Activated naive CD4-positive, alpha-beta T cell treated with anti-CD3 and anti-CD28 coated beads, Interleukin-2, amount 50 U/mL, for 72 hours (primary cell): ENCODE measurements around the gene MYO16. TPM values are rescaled to one million over a fixed set of nuclear protein-coding genes. Genes with fewer than 3 reads are reported as not detected.

Source experiments
- ATAC-seq, 2 donors: fragments of 150-1000 bp; cut with Tn5 transposase; 2 replicates each; pipeline ENCODE4 v1.10.0; 2021; ENCODE audit warnings: mild to moderate bottlenecking in 2 of 2, moderate library complexity in 2 of 2
- DNase-seq, 2 donors: peaks; one replicate each; pipeline ENCODE4 v3.0.0; 2021 to 2022; ENCODE audit warnings: low spot score in 2 of 2
- H3K27ac Mint-ChIP-seq, 2 donors: one replicate each; pipeline ENCODE4 v1.8.0; 2022; ENCODE audit warnings: mild to moderate bottlenecking in 2 of 2, mixed read lengths in 2 of 2
- H3K36me3 Mint-ChIP-seq, 2 donors: one replicate each; pipeline ENCODE4 v1.8.0; 2022; ENCODE audit warnings: mixed read lengths in 2 of 2
- H3K9me3 Mint-ChIP-seq, 2 donors: one replicate each; pipeline ENCODE4 v1.8.0; 2022; ENCODE audit warnings: mixed read lengths in 2 of 2
- total RNA-seq, 2 donors: library from RNA; stranded (reverse); gene quantifications; one replicate each; pipeline ENCODE4 v1.2.3, GENCODE V29; 2022

The MYO16 gene
- total RNA-seq, 2 donors from 2014 or later, result not detected

DNA sequence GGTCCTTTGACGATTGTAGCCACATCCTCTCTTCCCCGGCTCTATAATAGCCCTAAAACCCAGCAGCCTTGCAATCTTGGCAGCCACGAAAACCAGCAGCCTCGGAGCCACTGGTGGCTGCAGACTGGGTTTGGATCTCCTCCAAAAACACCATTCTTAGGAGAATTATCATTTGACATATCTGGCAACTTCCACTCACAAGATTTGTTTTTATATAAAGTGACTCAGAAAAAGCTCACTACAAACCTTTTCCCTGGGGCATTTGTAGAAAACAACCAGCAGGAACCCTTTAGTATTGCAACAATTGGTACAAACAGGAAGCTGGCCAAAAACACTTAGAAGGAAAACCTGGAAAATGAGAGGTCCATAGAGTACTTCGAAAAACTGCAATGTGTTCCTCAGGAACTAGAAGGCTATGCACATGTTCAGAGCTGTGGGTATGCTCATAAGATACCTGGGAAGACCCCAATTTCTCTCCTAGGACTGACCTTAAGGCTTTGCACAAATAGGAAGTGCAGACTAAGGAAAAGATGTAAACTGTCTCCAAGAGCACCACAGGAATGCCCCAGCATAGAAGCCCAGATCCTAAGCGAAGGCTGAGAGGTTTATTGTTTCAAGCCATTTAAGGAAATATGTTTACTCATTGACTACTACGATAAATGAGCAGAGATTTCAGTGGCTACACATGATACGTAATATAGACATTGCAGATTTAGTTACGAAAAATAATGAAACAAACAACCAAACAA is 71.2 kb downstream of the MYO16 start:
- no peak overlapping the region for H3K27ac Mint-ChIP-seq
- no peak for DNase-seq

DNA sequence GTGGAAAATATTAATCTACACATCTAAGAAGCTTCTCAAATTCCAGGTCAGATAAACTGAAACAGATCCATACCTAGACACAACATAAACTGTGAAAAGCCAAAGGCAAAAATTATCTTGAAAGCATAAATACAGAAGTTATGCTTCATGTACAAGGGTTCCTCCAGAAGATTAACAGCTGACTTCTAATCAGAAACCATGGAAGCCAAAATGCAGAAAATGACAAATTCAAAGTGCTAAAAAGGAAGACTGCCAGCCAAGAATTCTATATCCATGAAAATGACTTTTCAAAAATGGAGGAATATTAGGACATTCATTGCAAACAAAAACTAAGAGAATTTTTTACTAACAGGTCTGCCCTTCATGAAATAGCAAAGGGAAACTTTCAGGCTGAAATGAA is 72.8 kb downstream of the MYO16 start:
- Mint-ChIP-seq H3K9me3 (peaks cover 19 to 20% of the 10 kb centered on the region in 2 donors), H3K27ac (no peak overlapping the region), H3K36me3 (peaks cover 6 to 20% of the 10 kb centered on the region in 2 donors)
- DNase-seq (no peak), ATAC-seq (no peak)

More for the DNA sequence above, 71.2 kb downstream of the MYO16 start:
- Mint-ChIP-seq H3K9me3 (peaks cover 19 to 20% of the 10 kb centered on the region in 2 donors), H3K36me3 (peaks cover 6 to 20% of the 10 kb centered on the region in 2 donors)
- ATAC-seq, result no peak

DNA sequence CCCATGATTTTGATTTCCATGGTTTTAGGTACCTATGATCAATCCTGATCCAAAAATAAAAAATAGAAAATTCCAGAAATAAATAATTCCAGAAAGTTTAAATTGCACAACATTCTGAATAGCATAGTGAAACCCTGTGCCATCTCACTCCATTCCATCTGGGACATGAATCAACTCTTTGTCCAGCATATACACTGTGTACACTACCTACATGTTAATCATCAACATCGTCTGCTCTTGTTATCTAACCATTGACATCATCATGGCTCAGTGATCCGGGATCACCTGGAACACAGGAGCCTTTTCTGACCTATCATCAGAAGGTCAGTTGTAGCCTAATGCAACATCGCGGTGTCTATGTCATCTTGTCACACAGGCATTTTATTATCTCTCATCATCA is 75.6 kb downstream of the MYO16 start:
- DNase-seq (no peak), ATAC-seq (no peak)
- Mint-ChIP-seq H3K9me3 (peaks cover 19 to 20% of the 10 kb centered on the region in 2 donors), H3K36me3 (peaks cover 6 to 20% of the 10 kb centered on the region in 2 donors), H3K27ac (no peak overlapping the region)

DNA sequence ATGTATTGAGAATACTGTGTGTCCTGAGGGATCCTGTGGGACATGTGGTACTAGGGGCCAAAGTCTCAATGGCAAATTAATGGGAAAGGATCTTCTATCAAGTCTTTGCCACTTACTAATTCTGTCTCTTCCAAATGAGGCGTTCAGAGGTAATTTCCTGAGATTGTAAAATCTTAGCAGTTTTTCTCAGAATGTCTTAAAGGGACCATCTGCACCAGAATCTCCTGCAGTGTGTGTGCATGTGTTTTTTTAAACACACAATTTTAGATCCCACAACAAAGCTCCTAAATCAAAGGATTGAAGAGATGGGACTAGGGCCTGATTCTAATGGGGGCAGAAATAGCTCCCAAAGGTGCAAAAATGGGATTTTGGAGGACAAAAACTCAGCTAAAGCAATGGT is 78.2 kb downstream of the MYO16 start:
- Mint-ChIP-seq H3K36me3 (no peaks in the 10 kb centered on the region), H3K27ac (no peak overlapping the region), H3K9me3 (no peaks in the 10 kb centered on the region)
- ATAC-seq, result no peak
- DNase-seq, result no peak

DNA sequence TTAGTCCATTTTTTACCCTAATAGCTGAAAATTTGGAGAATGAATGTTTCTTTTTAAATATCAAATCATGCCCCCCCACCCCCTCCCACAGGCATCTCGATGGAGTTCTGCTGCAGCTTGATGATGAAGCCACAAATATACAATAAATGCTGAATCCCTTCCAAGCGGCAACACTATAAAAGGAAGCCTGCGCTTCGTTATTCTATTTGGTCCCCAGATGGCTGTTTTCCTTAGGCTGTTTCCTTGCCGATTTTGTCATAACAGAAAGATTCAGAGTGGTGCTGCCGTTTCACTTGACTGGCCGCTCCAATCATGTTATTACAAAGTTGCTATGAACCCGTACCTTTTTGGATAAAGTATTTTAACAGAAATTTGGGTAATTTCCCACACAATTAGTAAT is 79.5 kb downstream of the MYO16 start:
- H3K27ac Mint-ChIP-seq, result no peak overlapping the region
- DNase-seq, result no peak
- H3K36me3 Mint-ChIP-seq, result no peaks in the 10 kb centered on the region
- H3K9me3 Mint-ChIP-seq, result no peaks in the 10 kb centered on the region
- ATAC-seq, result no peak

DNA sequence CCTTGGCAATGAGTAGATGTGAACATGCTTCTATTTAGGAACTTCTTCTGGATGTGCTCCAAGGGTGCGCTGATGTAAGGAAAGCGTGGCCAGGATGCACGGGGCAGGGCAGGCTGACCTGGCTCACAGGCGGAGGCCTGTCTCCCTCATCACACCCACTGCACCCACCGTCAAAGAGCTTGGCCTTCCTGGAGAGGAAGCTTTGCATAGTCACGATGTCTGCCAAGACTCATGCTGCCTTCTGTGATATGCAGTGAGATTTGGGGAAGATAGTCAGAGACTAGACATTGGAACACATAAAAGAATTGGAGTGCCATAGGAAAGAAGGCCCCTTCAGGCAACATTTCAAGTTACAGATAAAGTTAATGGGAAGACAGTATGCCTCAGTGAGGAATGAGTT is 82.0 kb downstream of the MYO16 start:
- no peaks in the 10 kb centered on the region for H3K36me3 Mint-ChIP-seq
- no peak overlapping the region for H3K27ac Mint-ChIP-seq
- no peaks in the 10 kb centered on the region for H3K9me3 Mint-ChIP-seq
- ATAC-seq (no peak), DNase-seq (no peak)

DNA sequence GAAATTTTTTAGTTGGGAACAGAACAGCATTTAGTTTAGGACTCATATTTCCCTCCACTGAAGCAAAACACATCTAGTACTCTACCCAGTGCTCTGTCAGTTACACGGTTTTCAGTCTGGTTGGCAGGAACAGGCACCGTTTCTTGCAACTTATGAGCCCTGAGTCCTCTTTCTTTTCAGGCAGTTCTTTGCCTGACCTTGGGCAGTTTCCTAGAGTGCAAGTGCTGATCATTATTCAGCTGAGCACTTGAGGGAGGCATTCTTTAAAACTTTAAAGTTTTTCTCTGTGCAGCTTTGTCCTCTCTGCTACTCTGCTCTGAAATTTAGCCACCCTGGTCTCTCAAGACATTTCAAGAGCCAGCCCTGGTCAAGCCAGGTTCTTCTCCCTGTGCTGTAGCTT is 96.1 kb downstream of the MYO16 start:
- Mint-ChIP-seq H3K27ac (no peak overlapping the region), H3K36me3 (no peaks in the 10 kb centered on the region), H3K9me3 (no peaks in the 10 kb centered on the region)
- ATAC-seq, result no peak
- DNase-seq, result no peak

DNA sequence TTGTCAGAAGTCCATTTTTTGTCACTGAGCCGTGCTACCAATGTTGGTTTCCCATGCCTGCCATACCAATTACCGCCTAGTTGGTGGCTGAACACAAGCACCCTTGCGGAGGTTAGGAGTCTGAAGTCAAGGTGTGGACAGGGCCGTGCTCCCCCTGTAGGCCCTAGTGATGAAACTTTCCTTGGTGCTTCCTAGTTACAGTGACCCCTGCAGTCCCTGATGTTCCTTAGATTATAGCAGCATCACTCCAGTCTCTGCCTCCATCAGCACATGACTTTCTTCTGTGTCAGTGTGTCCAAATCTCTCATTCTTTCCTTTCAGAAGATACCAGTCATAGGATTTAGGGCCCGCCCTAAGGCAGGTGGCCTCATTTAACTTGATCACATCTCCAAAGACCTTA is 99.0 kb downstream of the MYO16 start:
- ATAC-seq (no peak), DNase-seq (no peak)
- no peaks in the 10 kb centered on the region for H3K9me3 Mint-ChIP-seq
- no peak overlapping the region for H3K27ac Mint-ChIP-seq
- H3K36me3 Mint-ChIP-seq, result no peaks in the 10 kb centered on the region

DNA sequence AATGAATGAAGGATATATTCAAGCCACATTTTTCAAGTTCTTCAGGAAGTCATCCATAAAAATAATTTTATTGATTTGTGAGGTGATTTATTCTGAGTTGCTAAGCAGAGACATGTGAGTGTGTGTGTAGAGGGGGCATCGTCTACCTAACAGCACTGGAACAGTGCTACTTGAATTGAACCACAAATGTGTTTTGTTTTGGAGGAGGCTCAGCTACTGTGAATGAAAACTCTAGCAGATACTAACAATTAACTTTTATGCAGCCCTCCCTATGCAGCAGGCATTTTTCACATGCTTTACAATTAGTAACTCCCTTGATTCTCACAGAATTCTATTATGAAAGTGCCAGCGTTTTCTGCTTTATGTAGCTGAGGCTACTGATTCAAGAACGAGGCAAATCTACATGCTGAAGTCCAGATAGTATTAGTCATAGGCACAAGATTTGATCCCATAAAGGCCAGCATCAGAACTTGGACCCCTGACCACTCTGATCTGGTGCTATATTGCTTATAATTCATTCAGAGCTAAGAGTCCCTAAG is 103.7 kb downstream of the MYO16 start:
- DNase-seq (no peak), ATAC-seq (no peak)
- no peak overlapping the region for H3K27ac Mint-ChIP-seq
- H3K9me3 Mint-ChIP-seq, result peaks cover 0 to 4% of the 10 kb centered on the region in 2 donors
- no peaks in the 10 kb centered on the region for H3K36me3 Mint-ChIP-seq

DNA sequence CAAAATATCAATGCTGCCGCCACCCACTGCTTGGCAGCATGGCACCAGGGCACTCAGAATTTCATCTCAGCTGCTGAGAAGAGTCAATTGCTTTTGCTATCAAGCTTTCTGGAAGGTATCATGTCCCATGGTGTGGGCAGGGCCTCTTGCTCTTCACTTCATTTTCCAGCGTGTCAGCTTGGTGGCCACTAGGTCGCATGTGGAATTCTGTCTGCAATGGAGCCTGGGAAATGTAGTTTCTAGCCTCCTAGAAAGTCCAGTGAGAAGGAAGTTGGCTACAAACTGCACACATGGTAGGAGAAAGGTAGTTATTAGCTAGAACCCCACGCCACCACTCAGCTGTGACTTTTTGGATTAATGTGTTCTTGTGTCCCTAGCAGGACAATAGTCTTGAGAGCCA is 105.3 kb downstream of the MYO16 start:
- peaks cover 2 to 12% of the 10 kb centered on the region in 2 donors for H3K9me3 Mint-ChIP-seq
- DNase-seq (no peak), ATAC-seq (no peak)
- H3K36me3 Mint-ChIP-seq, result no peaks in the 10 kb centered on the region
- H3K27ac Mint-ChIP-seq, result no peak overlapping the region

DNA sequence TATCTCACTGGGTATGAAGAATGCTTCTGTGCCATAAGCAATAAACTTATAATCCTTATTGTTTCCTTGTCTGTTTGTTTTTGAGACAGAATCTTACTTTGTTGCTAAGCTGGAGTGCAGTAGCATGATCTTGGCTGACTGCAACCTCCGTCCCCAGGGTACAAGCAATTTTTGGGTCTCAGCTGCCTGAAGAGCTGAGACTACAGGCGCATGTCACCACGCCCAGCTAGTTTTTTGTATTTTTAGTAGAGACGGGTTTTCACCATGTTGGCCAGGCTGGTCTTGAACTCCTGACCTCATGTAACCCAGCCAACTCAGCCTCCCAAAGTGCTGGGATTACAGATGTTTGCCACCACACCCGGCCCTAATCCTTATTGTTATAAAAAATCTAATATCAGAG is 112.5 kb downstream of the MYO16 start:
- DNase-seq (no peak), ATAC-seq (no peak)
- H3K36me3 Mint-ChIP-seq, result peaks cover 0 to 5% of the 10 kb centered on the region in 2 donors
- no peak overlapping the region for H3K27ac Mint-ChIP-seq
- H3K9me3 Mint-ChIP-seq, result peaks cover 5 to 18% of the 10 kb centered on the region in 2 donors

DNA sequence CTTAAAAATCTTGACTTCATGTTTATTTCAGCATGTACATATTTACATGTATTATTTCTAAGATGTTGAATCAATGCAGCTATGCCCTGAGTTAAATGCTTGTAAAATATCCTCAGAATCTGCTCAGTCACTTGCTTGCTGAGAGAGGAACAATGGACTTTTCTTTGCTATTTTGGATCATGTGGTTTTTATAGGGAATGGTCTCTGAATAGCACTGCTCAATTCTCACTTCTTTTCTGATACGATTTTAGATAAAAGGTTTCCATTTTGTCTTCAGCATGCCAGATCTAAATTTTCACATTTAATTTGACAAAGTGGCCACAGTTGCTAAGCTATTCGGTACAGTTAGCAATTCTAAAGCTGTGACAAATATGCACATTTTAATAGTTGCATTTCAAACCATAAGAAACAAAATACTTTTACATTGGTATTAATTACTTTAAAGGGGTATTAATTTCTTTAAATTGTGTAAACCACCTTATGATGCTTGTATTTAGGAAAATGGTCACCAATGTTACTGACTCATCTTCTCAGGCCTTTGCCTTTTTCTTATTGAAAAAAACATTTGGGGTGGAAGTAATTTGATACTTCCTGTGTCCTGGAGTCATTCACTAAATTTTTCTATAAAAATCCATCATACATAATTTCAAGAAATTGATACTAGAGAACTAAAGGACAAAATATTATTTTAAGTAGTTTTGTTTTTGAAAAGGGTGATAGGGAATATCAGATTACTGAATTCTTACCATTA is 113.5 kb downstream of the MYO16 start:
- H3K36me3 Mint-ChIP-seq, result peaks cover 0 to 5% of the 10 kb centered on the region in 2 donors
- H3K9me3 Mint-ChIP-seq, result peaks cover 5 to 18% of the 10 kb centered on the region in 2 donors
- no peak overlapping the region for H3K27ac Mint-ChIP-seq
- DNase-seq (no peak), ATAC-seq (no peak)

DNA sequence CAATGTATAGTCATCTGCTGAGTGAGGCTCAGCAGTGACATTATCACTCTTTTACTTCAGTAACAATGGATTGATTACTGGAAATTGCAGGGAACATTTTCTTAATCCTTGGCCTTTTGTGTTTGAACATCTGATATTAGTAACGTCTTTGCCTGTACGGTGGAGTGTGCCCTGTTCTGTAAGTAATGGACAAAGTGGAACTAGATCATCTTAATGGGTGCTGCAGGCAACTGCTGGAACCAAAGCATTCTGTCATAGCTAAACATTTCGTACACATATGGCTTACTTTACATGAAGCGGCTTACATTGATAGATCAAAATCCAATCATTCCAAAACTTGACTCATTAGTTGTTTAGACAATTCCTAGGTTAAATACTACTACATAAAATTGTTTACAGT is 114.1 kb downstream of the MYO16 start:
- H3K36me3 Mint-ChIP-seq, result peaks cover 0 to 5% of the 10 kb centered on the region in 2 donors
- H3K27ac Mint-ChIP-seq, result no peak overlapping the region
- peaks cover 5 to 15% of the 10 kb centered on the region in 2 donors for H3K9me3 Mint-ChIP-seq
- ATAC-seq (no peak), DNase-seq (no peak)

DNA sequence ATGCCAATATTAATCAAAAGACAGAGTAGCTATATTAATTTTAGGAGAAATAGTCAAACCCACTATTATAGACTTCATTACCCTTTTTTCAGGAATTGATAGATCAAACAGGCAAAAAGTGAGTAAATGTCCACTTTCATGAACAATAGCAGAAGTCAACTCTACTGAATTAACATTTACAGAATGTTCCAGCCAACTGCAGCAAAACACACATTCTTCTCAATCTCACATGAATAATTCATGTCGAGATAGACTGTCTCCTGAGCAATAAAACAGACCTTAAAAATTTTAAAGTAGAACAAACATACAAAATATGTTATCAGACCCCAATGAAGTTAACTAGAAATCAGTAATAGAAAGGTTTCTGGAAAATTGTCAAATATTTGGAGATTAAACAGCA is 118.4 kb downstream of the MYO16 start:
- Mint-ChIP-seq H3K9me3 (peaks cover 0 to 7% of the 10 kb centered on the region in 2 donors), H3K27ac (no peak overlapping the region), H3K36me3 (no peaks in the 10 kb centered on the region)
- ATAC-seq, result no peak
- DNase-seq, result no peak

DNA sequence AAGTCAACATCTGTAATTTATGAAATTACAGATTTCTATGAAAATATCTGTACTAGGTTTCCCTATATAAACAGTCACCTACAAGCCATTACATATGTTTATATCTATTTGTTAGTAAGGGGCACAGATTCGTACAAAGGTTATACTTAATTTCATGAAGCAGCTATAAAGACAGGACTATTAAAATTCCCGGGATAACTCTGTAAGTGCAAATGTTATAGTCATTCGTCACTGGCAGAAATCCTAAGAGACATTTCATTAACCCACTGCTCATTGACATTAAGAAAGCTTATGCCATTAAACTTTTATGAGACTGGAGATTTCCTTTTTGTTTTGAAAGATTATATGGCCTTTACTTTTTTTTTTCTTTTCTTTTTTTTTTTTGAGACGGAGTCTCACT is 122.9 kb downstream of the MYO16 start:
- no peaks in the 10 kb centered on the region for H3K36me3 Mint-ChIP-seq
- H3K9me3 Mint-ChIP-seq, result no peaks in the 10 kb centered on the region
- no peak for ATAC-seq

DNA sequence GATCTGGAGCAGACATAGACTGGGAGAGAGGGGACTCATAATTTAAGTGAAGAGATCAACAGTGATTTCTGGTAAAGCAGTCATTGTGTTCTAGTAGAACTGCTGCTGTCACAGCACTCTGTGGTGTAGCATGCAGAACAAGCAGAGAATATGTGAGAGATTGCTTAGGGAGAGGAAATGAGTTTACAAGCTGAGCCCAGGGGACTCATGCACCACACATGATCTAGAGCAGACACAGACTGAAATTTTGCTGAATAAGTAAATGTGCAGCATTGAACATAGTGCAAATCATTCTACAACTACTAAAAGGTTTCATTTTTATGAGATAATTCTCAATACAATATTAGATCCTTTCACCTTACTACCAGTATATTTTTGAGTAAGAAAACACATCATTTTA is 125.7 kb downstream of the MYO16 start:
- H3K36me3 Mint-ChIP-seq, result no peaks in the 10 kb centered on the region
- H3K9me3 Mint-ChIP-seq, result no peaks in the 10 kb centered on the region
- DNase-seq (no peak), ATAC-seq (no peak)
- H3K27ac Mint-ChIP-seq, result no peak overlapping the region

More for the DNA sequence above, 122.9 kb downstream of the MYO16 start:
- DNase-seq, result no peak
- H3K27ac Mint-ChIP-seq, result no peak overlapping the region

DNA sequence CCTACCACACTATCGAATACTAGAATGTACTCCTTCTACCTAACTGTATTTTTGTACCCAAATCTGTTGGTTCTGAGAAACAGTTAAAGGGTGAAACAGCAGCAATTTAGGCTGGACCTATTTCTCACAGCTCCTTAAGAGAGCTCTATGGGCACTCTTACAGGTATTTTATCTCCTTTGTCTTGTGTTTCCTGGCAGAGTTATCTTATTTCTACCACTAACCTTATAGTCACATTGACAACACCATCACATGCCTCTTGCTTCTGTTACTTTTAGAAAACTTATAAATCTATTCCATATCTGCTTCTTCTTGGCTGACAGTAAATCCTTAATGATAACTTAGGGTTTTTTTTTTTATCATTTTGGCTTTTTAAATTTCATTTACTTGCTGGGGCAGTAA is 130.7 kb downstream of the MYO16 start:
- Mint-ChIP-seq H3K36me3 (no peaks in the 10 kb centered on the region), H3K27ac (no peak overlapping the region), H3K9me3 (no peaks in the 10 kb centered on the region)
- ATAC-seq, result no peak
- DNase-seq, result no peak
